K562 (cell line): ENCODE data around the gene FBXO46. TPM values are rescaled to one million over a fixed set of nuclear protein-coding genes. Genes with fewer than 3 reads are reported as not detected.

ENCODE experiments used
- ARID1B ChIP-seq: fragments of 450-650 bp; IDR thresholded peaks from 2 replicates; pipeline ENCODE4 v1.6.1; 2016; ENCODE audit warnings: antibody characterized with exemption, mild to moderate bottlenecking, inconsistent platforms
- ARID3B ChIP-seq: fragments of 250-450 bp; sonication (Bioruptor Pico); IDR thresholded peaks from 2 replicates; pipeline ENCODE4 v1.4.0; 2020; ENCODE audit warnings: borderline replicate concordance
- CBX2 ChIP-seq: fragments of 200-600 bp; sonication (generic); IDR thresholded peaks from one replicate; pipeline ENCODE4 v1.6.1; 2012; ENCODE audit warnings: mild to moderate bottlenecking, low read length, inconsistent platforms; ENCODE audit not compliant: insufficient read depth, poor library complexity, severe bottlenecking
- CHAMP1 ChIP-seq: fragments of 450-650 bp; IDR thresholded peaks from 2 replicates; pipeline ENCODE4 v1.6.1; 2016; ENCODE audit warnings: mild to moderate bottlenecking
- CHD1 ChIP-seq: fragments of 200-600 bp; sonication (generic); IDR thresholded peaks from one replicate; pipeline ENCODE4 v1.6.1; 2012; ENCODE audit warnings: mild to moderate bottlenecking, moderate library complexity, low read length, inconsistent platforms
- EWSR1 ChIP-seq: fragments of 450-650 bp; IDR thresholded peaks from 2 replicates; pipeline ENCODE4 v1.6.1; 2018; ENCODE audit warnings: borderline replicate concordance, mild to moderate bottlenecking, low read depth, moderate library complexity; ENCODE audit not compliant: partially characterized antibody
- LEF1 ChIP-seq: fragments of 450-650 bp; IDR thresholded peaks from 2 replicates; pipeline ENCODE4 v1.6.1; 2016; ENCODE audit warnings: mild to moderate bottlenecking
- NONO ChIP-seq, 2 experiments: fragments of 200-400 bp in 1 of 2; fragments of 450-650 bp in 1 of 2; formaldehyde crosslinking in 1 of 2; IDR thresholded peaks; 2 replicates each; pipeline ENCODE4 v1.6.1; 2017; ENCODE audit warnings: low read depth in 2 of 2, mild to moderate bottlenecking in 2 of 2, moderate library complexity in 2 of 2, low read length in 1 of 2
- PBX2 ChIP-seq, 2 experiments: IDR thresholded peaks in 1 of 2; conservative IDR thresholded peaks in 1 of 2; 2 replicates each; pipeline ENCODE4 v1.6.1; 2016; ENCODE audit warnings: low read depth in 2 of 2, mild to moderate bottlenecking in 1 of 2, missing compliant biosample characterization in 1 of 2, missing genetic modification characterization in 1 of 2, moderate library complexity in 1 of 2
- PRDM10 ChIP-seq: fragments of 450-650 bp; IDR thresholded peaks from 2 replicates; pipeline ENCODE4 v1.6.1; 2018; ENCODE audit not compliant: partially characterized antibody
- SNAPC5 ChIP-seq: fragments of 250-450 bp; sonication (Bioruptor Pico); IDR thresholded peaks from 2 replicates; pipeline ENCODE4 v1.8.0; 2021; ENCODE audit warnings: moderate library complexity, mild to moderate bottlenecking, inconsistent platforms
- ZKSCAN1 ChIP-seq: fragments of 150-350 bp; IDR thresholded peaks from 2 replicates; pipeline ENCODE4 v1.6.1; 2016; ENCODE audit warnings: low read depth, low read length
- ZNF511 ChIP-seq: sonication (generic); formaldehyde crosslinking; IDR thresholded peaks from 2 replicates; pipeline ENCODE4 v1.8.0; 2022; ENCODE audit warnings: mild to moderate bottlenecking, missing genetic modification reagents
- polyA plus RNA-seq, 8 experiments: library from polyadenylated mRNA; depleted of rRNA in 4 of 8; stranded (reverse) in 5 of 8; unstranded in 3 of 8; fragments of >200 nt; fragmentation: Nextera tagmentation in 2 of 8; fragmentation: Illumina TruSeq in 1 of 8; extraction: Ambion mirVana in 2 of 8; extraction: Trizol in 1 of 8; gene quantifications; 2 replicates each; pipeline versions ENCODE4 v1.2.1 to v1.2.3, GENCODE V29; 2011 to 2014; ENCODE audit warnings: inconsistent platforms in 1 of 8, missing spikeins in 1 of 8
- total RNA-seq, 7 experiments: library from RNA; depleted of rRNA in 6 of 7; stranded (reverse); fragments of >200 nt in 6 of 7; fragmentation: Illumina TruSeq in 2 of 7; extraction: Trizol in 2 of 7; gene quantifications; 2 replicates each; pipeline versions ENCODE4 v1.2.1 to v1.2.3, GENCODE V29; 2011 to 2021; ENCODE audit warnings: low replicate concordance in 1 of 7

The FBXO46 gene
- total and polyA plus RNA-seq, 9 of the 15 experiments (the other 6 are each of a cell fraction or from before 2014, with no cell fraction given): 1.5 to 36.1 (median 7.3) TPM

- no peak for TF ChIP-seq ARID3B (CRISPR knock-in tag)
- peak; percentile 88 for TF ChIP-seq LEF1
- no peak for TF ChIP-seq CBX2
- peak; percentile 79 for TF ChIP-seq PRDM10
- TF ChIP-seq ARID1B: no peak; the same call in 1 of the 2 replicates
- TF ChIP-seq CHD1: no peak
- TF ChIP-seq SNAPC5: no peak
- TF ChIP-seq PBX2 (CRISPR knock-in tag; IDR thresholded peaks at IDR 0.05; ENCODE audit: low read depth): peak; percentile 92
- peak; percentile 96 for TF ChIP-seq PBX2 (tag; conservative IDR thresholded peaks at IDR 0.05; ENCODE audit: low read depth)
- TF ChIP-seq NONO (IDR thresholded peaks at IDR 0.05; ENCODE audit: low read depth in 2 of 2, low read length in 1 of 2): 0 out of 4 replicates have a peak, but pooled peaks of 1 of the 2 experiments have one; percentile 9
- no peak for TF ChIP-seq ZKSCAN1
- TF ChIP-seq ZNF511: peak; percentile 76; the same call in 1 of the 2 replicates
- no peak for TF ChIP-seq EWSR1
- no peak for TF ChIP-seq CHAMP1
Observed at GRCh38 chr19:45717131-45717982, 13.3 kb downstream of the FBXO46 start (continued).
